Measurements from ENCODE around the gene WDR45. TPM values are rescaled to one million over a fixed set of nuclear protein-coding genes. Genes with fewer than 3 reads are reported as not detected.
A peak's percentile ranks its signal among the peaks of the same experiment; 100 is the strongest.
"Not testable (repeated sequence)": the region's sequence is repeated elsewhere in the genome, so short reads cannot be mapped to it uniquely, and the experiment has no call there.

WDR45 gene
- 80.3 and 115 TPM in 2 replicates for total RNA-seq (2014; rRNA removed; shearing (Covaris generic); ENCODE audit: low replicate concordance)

GRCh38 chrX:49079489-49080428, at the start of gene WDR45:
WDR45 (minus strand) TSS chrX:49079887; CDS start chrX:49078095, 1,792 bp downstream.
- Histone ChIP-seq H3K36me3 (ENCODE audit: insufficient read depth, low read length) (no peaks in the 10 kb centered on the region), H3K79me2 (ENCODE audit: low read length) (peaks cover 4% of the 10 kb centered on the region; the same call in 1 of the 2 replicates), H3K4me2 (ENCODE audit: low read depth, low read length, poor library complexity, severe bottlenecking) (peak within 1 kb of the TSS; percentile 72), H3K9me2 (replicated peaks; ENCODE audit: insufficient read depth, low read length) (no peaks in the 10 kb centered on the region), H3K27ac (ENCODE audit: low read length) (peak within 1 kb of the TSS; percentile 43), H3K9ac (ENCODE audit: low read length) (peak within 1 kb of the TSS; percentile 76), H3K9me3 (ENCODE audit: low read length) (no peaks in the 10 kb centered on the region), H2AFZ (ENCODE audit: low read length) (no peak within 1 kb of the TSS), H3K27me3 (ENCODE audit: low read length) (no peaks in the 10 kb centered on the region), H3K4me1 (ENCODE audit: low read length) (peaks cover 7% of the 10 kb centered on the region), H4K20me1 (ENCODE audit: insufficient read depth, low read depth, low read length) (no peaks in the 10 kb centered on the region), H3K4me3 (ENCODE audit: low read length) (peak within 1 kb of the TSS; percentile 84)
- peak; percentile 78 for DNase-seq

- Histone ChIP-seq H3K4me1 (ENCODE audit: low read length) (no peaks in the 10 kb centered on the region), H3K36me3 (ENCODE audit: insufficient read depth, low read length) (no peaks in the 10 kb centered on the region), H3K27ac (ENCODE audit: low read length) (no peak overlapping the region), H4K20me1 (ENCODE audit: insufficient read depth, low read depth, low read length) (no peaks in the 10 kb centered on the region), H3K79me2 (ENCODE audit: low read length) (no peaks in the 10 kb centered on the region), H2AFZ (ENCODE audit: low read length) (no peak overlapping the region), H3K4me2 (ENCODE audit: low read depth, low read length, poor library complexity, severe bottlenecking) (no peak overlapping the region), H3K9me2 (replicated peaks; ENCODE audit: insufficient read depth, low read length) (no peaks in the 10 kb centered on the region), H3K9me3 (ENCODE audit: low read length) (no peaks in the 10 kb centered on the region), H3K27me3 (ENCODE audit: low read length) (no peaks in the 10 kb centered on the region), H3K9ac (ENCODE audit: low read length) (no peak overlapping the region), H3K4me3 (ENCODE audit: low read length) (no peak overlapping the region)
- no peak for DNase-seq
These were observed 49.7 kb upstream of the WDR45 start for GRCh38 chrX:49129427-49129826.

GRCh38 chrX:49127742-49128258, 48.1 kb upstream of the WDR45 start:
- H3K79me2 ChIP-seq (ENCODE audit: low read length); H3K27me3 ChIP-seq (ENCODE audit: low read length); H4K20me1 ChIP-seq (ENCODE audit: insufficient read depth, low read depth, low read length); H3K4me1 ChIP-seq (ENCODE audit: low read length); H3K36me3 ChIP-seq (ENCODE audit: insufficient read depth, low read length); H3K9me2 ChIP-seq (replicated peaks; ENCODE audit: insufficient read depth, low read length); H3K27ac ChIP-seq (ENCODE audit: low read length); H2AFZ ChIP-seq (ENCODE audit: low read length); H3K4me3 ChIP-seq (ENCODE audit: low read length); H3K9me3 ChIP-seq (ENCODE audit: low read length); H3K4me2 ChIP-seq (ENCODE audit: low read depth, low read length, poor library complexity, severe bottlenecking); H3K9ac ChIP-seq (ENCODE audit: low read length): not testable (repeated sequence)
- peak; percentile 42 for DNase-seq

- Histone ChIP-seq H3K79me2 (ENCODE audit: low read length) (peaks cover 17% of the 10 kb centered on the region), H2AFZ (ENCODE audit: low read length) (no peak overlapping the region), H3K4me1 (ENCODE audit: low read length) (peaks cover 7% of the 10 kb centered on the region), H3K9me2 (replicated peaks; ENCODE audit: insufficient read depth, low read length) (no peaks in the 10 kb centered on the region), H3K4me3 (ENCODE audit: low read length) (peak overlapping the region; percentile 82), H3K9ac (ENCODE audit: low read length) (peak overlapping the region; percentile 80), H4K20me1 (ENCODE audit: insufficient read depth, low read depth, low read length) (no peaks in the 10 kb centered on the region), H3K4me2 (ENCODE audit: low read depth, low read length, poor library complexity, severe bottlenecking) (peak overlapping the region; percentile 63), H3K36me3 (ENCODE audit: insufficient read depth, low read length) (no peaks in the 10 kb centered on the region), H3K27me3 (ENCODE audit: low read length) (no peaks in the 10 kb centered on the region), H3K9me3 (ENCODE audit: low read length) (no peaks in the 10 kb centered on the region), H3K27ac (ENCODE audit: low read length) (no peak overlapping the region)
- no peak for DNase-seq
These were observed 42.8 kb upstream of the WDR45 start for GRCh38 chrX:49122499-49122898.

GRCh38 chrX:49120091-49120490, 40.4 kb upstream of the WDR45 start:
- no peak overlapping the region for H3K4me2 ChIP-seq (ENCODE audit: low read depth, low read length, poor library complexity, severe bottlenecking)

GRCh38 chrX:49117581-49117980, 37.9 kb upstream of the WDR45 start:
- H2AFZ ChIP-seq (ENCODE audit: low read length), result no peak overlapping the region
- peaks cover 8% of the 10 kb centered on the region for H3K79me2 ChIP-seq (ENCODE audit: low read length)
- H3K4me3 ChIP-seq (ENCODE audit: low read length), result no peak overlapping the region
- H3K36me3 ChIP-seq (ENCODE audit: insufficient read depth, low read length), result no peaks in the 10 kb centered on the region
- DNase-seq, result no peak
- no peaks in the 10 kb centered on the region for H3K27me3 ChIP-seq (ENCODE audit: low read length)
- peaks cover 3% of the 10 kb centered on the region for H3K4me1 ChIP-seq (ENCODE audit: low read length)
- no peak overlapping the region for H3K27ac ChIP-seq (ENCODE audit: low read length)
- H3K9me3 ChIP-seq (ENCODE audit: low read length), result no peaks in the 10 kb centered on the region
- H3K9me2 ChIP-seq (replicated peaks; ENCODE audit: insufficient read depth, low read length), result no peaks in the 10 kb centered on the region
- H4K20me1 ChIP-seq (ENCODE audit: insufficient read depth, low read depth, low read length), result no peaks in the 10 kb centered on the region
- H3K9ac ChIP-seq (ENCODE audit: low read length), result no peak overlapping the region
- no peak overlapping the region for H3K4me2 ChIP-seq (ENCODE audit: low read depth, low read length, poor library complexity, severe bottlenecking)

More at GRCh38 chrX:49120091-49120490, 40.4 kb upstream of the WDR45 start:
- Histone ChIP-seq H3K9me3 (ENCODE audit: low read length) (no peaks in the 10 kb centered on the region), H4K20me1 (ENCODE audit: insufficient read depth, low read depth, low read length) (no peaks in the 10 kb centered on the region), H3K4me3 (ENCODE audit: low read length) (no peak overlapping the region), H3K4me1 (ENCODE audit: low read length) (peaks cover 7% of the 10 kb centered on the region), H3K36me3 (ENCODE audit: insufficient read depth, low read length) (no peaks in the 10 kb centered on the region), H3K27me3 (ENCODE audit: low read length) (no peaks in the 10 kb centered on the region), H3K9ac (ENCODE audit: low read length) (no peak overlapping the region), H3K9me2 (replicated peaks; ENCODE audit: insufficient read depth, low read length) (no peaks in the 10 kb centered on the region), H3K27ac (ENCODE audit: low read length) (no peak overlapping the region), H3K79me2 (ENCODE audit: low read length) (peaks cover 17% of the 10 kb centered on the region), H2AFZ (ENCODE audit: low read length) (no peak overlapping the region)
- DNase-seq, result no peak

GRCh38 chrX:49116716-49117115, 37.0 kb upstream of the WDR45 start:
- H3K36me3 ChIP-seq (ENCODE audit: insufficient read depth, low read length), result no peaks in the 10 kb centered on the region
- no peak overlapping the region for H2AFZ ChIP-seq (ENCODE audit: low read length)
- H3K9ac ChIP-seq (ENCODE audit: low read length), result no peak overlapping the region
- no peaks in the 10 kb centered on the region for H4K20me1 ChIP-seq (ENCODE audit: insufficient read depth, low read depth, low read length)
- H3K79me2 ChIP-seq (ENCODE audit: low read length), result no peaks in the 10 kb centered on the region
- no peaks in the 10 kb centered on the region for H3K9me2 ChIP-seq (replicated peaks; ENCODE audit: insufficient read depth, low read length)
- H3K4me1 ChIP-seq (ENCODE audit: low read length), result no peaks in the 10 kb centered on the region
- no peak overlapping the region for H3K27ac ChIP-seq (ENCODE audit: low read length)
- H3K4me2 ChIP-seq (ENCODE audit: low read depth, low read length, poor library complexity, severe bottlenecking), result no peak overlapping the region
- DNase-seq, result no peak
- no peaks in the 10 kb centered on the region for H3K9me3 ChIP-seq (ENCODE audit: low read length)
- no peak overlapping the region for H3K4me3 ChIP-seq (ENCODE audit: low read length)
- no peaks in the 10 kb centered on the region for H3K27me3 ChIP-seq (ENCODE audit: low read length)

- H3K27ac ChIP-seq (ENCODE audit: low read length), result no peak overlapping the region
These were observed 36.4 kb upstream of the WDR45 start for GRCh38 chrX:49116076-49116475.

More at GRCh38 chrX:49116076-49116475, 36.4 kb upstream of the WDR45 start:
- H3K9ac ChIP-seq (ENCODE audit: low read length), result no peak overlapping the region
- H3K9me3 ChIP-seq (ENCODE audit: low read length), result no peaks in the 10 kb centered on the region
- no peaks in the 10 kb centered on the region for H3K36me3 ChIP-seq (ENCODE audit: insufficient read depth, low read length)
- no peak for DNase-seq
- H2AFZ ChIP-seq (ENCODE audit: low read length), result no peak overlapping the region
- H3K9me2 ChIP-seq (replicated peaks; ENCODE audit: insufficient read depth, low read length), result no peaks in the 10 kb centered on the region
- no peaks in the 10 kb centered on the region for H3K4me1 ChIP-seq (ENCODE audit: low read length)
- no peak overlapping the region for H3K4me2 ChIP-seq (ENCODE audit: low read depth, low read length, poor library complexity, severe bottlenecking)
- H3K27me3 ChIP-seq (ENCODE audit: low read length), result no peaks in the 10 kb centered on the region
- no peak overlapping the region for H3K4me3 ChIP-seq (ENCODE audit: low read length)
- H3K79me2 ChIP-seq (ENCODE audit: low read length), result no peaks in the 10 kb centered on the region
- no peaks in the 10 kb centered on the region for H4K20me1 ChIP-seq (ENCODE audit: insufficient read depth, low read depth, low read length)
